Measurements from ENCODE around the gene RNPEPL1. TPM values are rescaled to one million over a fixed set of nuclear protein-coding genes. Genes with fewer than 3 reads are reported as not detected.

RNPEPL1 gene
- total RNA-seq, 1 donor from 2014 or later = 29.2 TPM

- Mint-ChIP-seq H3K9me3 (ENCODE audit: unreplicated experiment) (peaks cover 3% of the 10 kb centered on the region), H3K4me1 (ENCODE audit: unreplicated experiment) (peaks cover 12% of the 10 kb centered on the region), H3K27me3 (ENCODE audit: unreplicated experiment) (peaks cover 22% of the 10 kb centered on the region), H3K4me3 (ENCODE audit: unreplicated experiment) (no peak overlapping the region), H3K36me3 (ENCODE audit: low read depth, unreplicated experiment) (peaks cover 10% of the 10 kb centered on the region), H3K27ac (ENCODE audit: unreplicated experiment) (no peak overlapping the region)
- TF ChIP-seq CTCF (IDR thresholded peaks at IDR 0.05; ENCODE audit: unreplicated experiment) = no peak
- DNase-seq (ENCODE audit: low spot score) = no peak
Observed at GRCh38 chr2:240555541-240556250, 12.6 kb upstream of the RNPEPL1 start.

- TF ChIP-seq CTCF (IDR thresholded peaks at IDR 0.05; ENCODE audit: unreplicated experiment) = peak; percentile 62
Observed at GRCh38 chr2:240556553-240557100, 11.7 kb upstream of the RNPEPL1 start.

GRCh38 chr2:240557101-240557751 lies 11.1 kb upstream of the RNPEPL1 start:
- peaks cover 21% of the 10 kb centered on the region for H3K27me3 Mint-ChIP-seq (ENCODE audit: unreplicated experiment)
- TF ChIP-seq CTCF (IDR thresholded peaks at IDR 0.05; ENCODE audit: unreplicated experiment) = no peak
- H3K4me3 Mint-ChIP-seq (ENCODE audit: unreplicated experiment) = no peak overlapping the region
- peaks cover 9% of the 10 kb centered on the region for H3K36me3 Mint-ChIP-seq (ENCODE audit: low read depth, unreplicated experiment)
- H3K9me3 Mint-ChIP-seq (ENCODE audit: unreplicated experiment) = no peaks in the 10 kb centered on the region
- peak; percentile 16 for DNase-seq (ENCODE audit: low spot score)
- peaks cover 17% of the 10 kb centered on the region for H3K4me1 Mint-ChIP-seq (ENCODE audit: unreplicated experiment)
- H3K27ac Mint-ChIP-seq (ENCODE audit: unreplicated experiment) = no peak overlapping the region

More at GRCh38 chr2:240556553-240557100, 11.7 kb upstream of the RNPEPL1 start:
- H3K27me3 Mint-ChIP-seq (ENCODE audit: unreplicated experiment) = peaks cover 22% of the 10 kb centered on the region
- DNase-seq (ENCODE audit: low spot score) = peak; percentile 73
- no peak overlapping the region for H3K27ac Mint-ChIP-seq (ENCODE audit: unreplicated experiment)
- H3K4me3 Mint-ChIP-seq (ENCODE audit: unreplicated experiment) = no peak overlapping the region
- peaks cover 3% of the 10 kb centered on the region for H3K9me3 Mint-ChIP-seq (ENCODE audit: unreplicated experiment)
- H3K4me1 Mint-ChIP-seq (ENCODE audit: unreplicated experiment) = peaks cover 15% of the 10 kb centered on the region
- peaks cover 10% of the 10 kb centered on the region for H3K36me3 Mint-ChIP-seq (ENCODE audit: low read depth, unreplicated experiment)

- no peak for TF ChIP-seq CTCF (IDR thresholded peaks at IDR 0.05; ENCODE audit: unreplicated experiment)
- Mint-ChIP-seq H3K4me1 (ENCODE audit: unreplicated experiment) (peaks cover 17% of the 10 kb centered on the region), H3K36me3 (ENCODE audit: low read depth, unreplicated experiment) (peaks cover 9% of the 10 kb centered on the region), H3K27me3 (ENCODE audit: unreplicated experiment) (peaks cover 21% of the 10 kb centered on the region), H3K27ac (ENCODE audit: unreplicated experiment) (no peak within 1 kb of the TSS), H3K4me3 (ENCODE audit: unreplicated experiment) (peak within 1 kb of the TSS; percentile 81), H3K9me3 (ENCODE audit: unreplicated experiment) (no peaks in the 10 kb centered on the region)
- peak; percentile 82 for DNase-seq (ENCODE audit: low spot score)
Observed at GRCh38 chr2:240557808-240558207, 10.5 kb upstream of the RNPEPL1 start, which contains the start of gene ANKMY1. ANKMY1 (minus strand) TSS chr2:240557988; CDS start chr2:240557335, 653 bp downstream.

Measured in endothelial cell (in vitro differentiated cells).